OCI-LY1 (cell line): ENCODE data around the gene EPB41L2.

Experiments
- EZH2 ChIP-seq: fragments of 200-600 bp; sonication (generic), shearing (Covaris generic); IDR thresholded peaks from 2 replicates; pipeline ENCODE4 v1.8.0; 2017; ENCODE audit warnings: borderline replicate concordance, mixed run types, mild to moderate bottlenecking, antibody characterized with exemption, low read length, moderate library complexity, mixed read lengths
- TF ChIP-seq, protein P1 (sequence below): fragments of 200-600 bp; sonication (generic), shearing (Covaris generic); IDR thresholded peaks from 2 replicates; pipeline ENCODE4 v1.5.1; 2017; ENCODE audit warnings: mild to moderate bottlenecking, antibody characterized with exemption, low read length, moderate library complexity, mixed read lengths

- TF ChIP-seq, protein P1, sequence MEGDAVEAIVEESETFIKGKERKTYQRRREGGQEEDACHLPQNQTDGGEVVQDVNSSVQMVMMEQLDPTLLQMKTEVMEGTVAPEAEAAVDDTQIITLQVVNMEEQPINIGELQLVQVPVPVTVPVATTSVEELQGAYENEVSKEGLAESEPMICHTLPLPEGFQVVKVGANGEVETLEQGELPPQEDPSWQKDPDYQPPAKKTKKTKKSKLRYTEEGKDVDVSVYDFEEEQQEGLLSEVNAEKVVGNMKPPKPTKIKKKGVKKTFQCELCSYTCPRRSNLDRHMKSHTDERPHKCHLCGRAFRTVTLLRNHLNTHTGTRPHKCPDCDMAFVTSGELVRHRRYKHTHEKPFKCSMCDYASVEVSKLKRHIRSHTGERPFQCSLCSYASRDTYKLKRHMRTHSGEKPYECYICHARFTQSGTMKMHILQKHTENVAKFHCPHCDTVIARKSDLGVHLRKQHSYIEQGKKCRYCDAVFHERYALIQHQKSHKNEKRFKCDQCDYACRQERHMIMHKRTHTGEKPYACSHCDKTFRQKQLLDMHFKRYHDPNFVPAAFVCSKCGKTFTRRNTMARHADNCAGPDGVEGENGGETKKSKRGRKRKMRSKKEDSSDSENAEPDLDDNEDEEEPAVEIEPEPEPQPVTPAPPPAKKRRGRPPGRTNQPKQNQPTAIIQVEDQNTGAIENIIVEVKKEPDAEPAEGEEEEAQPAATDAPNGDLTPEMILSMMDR, result no peak
- TF ChIP-seq EZH2, result no peak
Observed at GRCh38 chr6:130882370-130882769, 180.7 kb downstream of the EPB41L2 start.
